LHCN-M2 (cell line): Measurements from ENCODE around the gene MRPL28. TPM values are rescaled to one million over a fixed set of nuclear protein-coding genes. Genes with fewer than 3 reads are reported as not detected.
"Not testable (repeated sequence)": the region's sequence is repeated elsewhere in the genome, so short reads cannot be mapped to it uniquely, and the experiment has no call there.

Experiments used
- DNase-seq: peaks from one replicate; pipeline ENCODE4 v3.0.0-alpha.2; 2012; ENCODE audit warnings: low read depth
- total RNA-seq: library from RNA; depleted of rRNA; stranded (reverse); fragments of >200 nt; gene quantifications from 2 replicates; pipeline ENCODE4 v1.2.3, GENCODE V29; 2014

Gene MRPL28
- total RNA-seq, 1 experiment from 2014 or later, result 156 TPM

- DNase-seq, result peak; percentile 88
Observed at GRCh38 chr16:391885-392335, 21.6 kb upstream of the MRPL28 start.

DNA sequence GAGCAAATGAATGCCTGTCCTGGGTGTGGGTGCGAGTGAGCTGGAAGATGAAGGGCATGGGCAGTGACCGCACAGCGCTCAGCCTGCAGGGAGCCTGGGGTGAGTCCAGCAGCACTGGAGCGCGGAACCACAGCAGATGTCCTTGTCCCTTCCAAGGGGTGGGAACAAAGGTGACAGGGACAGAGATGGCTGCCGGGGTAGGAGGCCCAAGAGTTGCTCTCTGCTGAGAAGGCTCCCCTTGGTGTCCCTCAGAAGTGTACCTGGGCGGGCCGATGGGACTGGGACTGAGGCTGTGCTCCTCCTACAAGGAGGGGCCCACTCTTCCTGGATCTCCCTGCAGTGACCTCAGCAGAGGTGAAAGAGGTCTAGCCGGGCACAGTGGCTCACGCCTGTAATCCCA is 19.0 kb upstream of the MRPL28 start:
- no peak for DNase-seq

- DNase-seq, result not testable (repeated sequence)
Observed at GRCh38 chr16:387761-388666, 17.7 kb upstream of the MRPL28 start.

DNA sequence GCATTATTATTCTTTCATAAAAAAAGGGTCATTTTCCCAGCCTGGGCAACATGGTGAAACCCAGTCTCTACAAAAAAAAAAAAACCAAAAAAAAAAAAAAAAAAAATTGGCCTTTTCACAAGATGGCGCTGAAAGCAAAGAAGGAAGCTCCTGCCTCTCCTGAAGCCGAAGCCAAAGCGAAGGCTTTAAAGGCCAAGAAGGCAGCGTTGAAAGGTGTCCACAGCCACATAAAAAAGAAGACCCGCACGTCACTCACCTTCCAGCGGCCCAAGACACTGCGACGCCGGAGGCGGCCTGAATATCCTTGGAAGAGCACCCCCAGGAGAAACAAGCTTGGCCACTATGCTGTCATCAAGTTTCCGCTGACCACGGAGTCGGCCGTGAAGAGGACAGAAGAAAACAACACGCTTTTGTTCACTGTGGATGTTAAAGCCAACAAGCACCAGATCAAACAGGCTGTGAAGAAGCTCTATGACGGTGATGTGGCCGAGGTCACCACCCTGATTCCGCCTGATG is 16.4 kb upstream of the MRPL28 start:
- no peak for DNase-seq

DNA sequence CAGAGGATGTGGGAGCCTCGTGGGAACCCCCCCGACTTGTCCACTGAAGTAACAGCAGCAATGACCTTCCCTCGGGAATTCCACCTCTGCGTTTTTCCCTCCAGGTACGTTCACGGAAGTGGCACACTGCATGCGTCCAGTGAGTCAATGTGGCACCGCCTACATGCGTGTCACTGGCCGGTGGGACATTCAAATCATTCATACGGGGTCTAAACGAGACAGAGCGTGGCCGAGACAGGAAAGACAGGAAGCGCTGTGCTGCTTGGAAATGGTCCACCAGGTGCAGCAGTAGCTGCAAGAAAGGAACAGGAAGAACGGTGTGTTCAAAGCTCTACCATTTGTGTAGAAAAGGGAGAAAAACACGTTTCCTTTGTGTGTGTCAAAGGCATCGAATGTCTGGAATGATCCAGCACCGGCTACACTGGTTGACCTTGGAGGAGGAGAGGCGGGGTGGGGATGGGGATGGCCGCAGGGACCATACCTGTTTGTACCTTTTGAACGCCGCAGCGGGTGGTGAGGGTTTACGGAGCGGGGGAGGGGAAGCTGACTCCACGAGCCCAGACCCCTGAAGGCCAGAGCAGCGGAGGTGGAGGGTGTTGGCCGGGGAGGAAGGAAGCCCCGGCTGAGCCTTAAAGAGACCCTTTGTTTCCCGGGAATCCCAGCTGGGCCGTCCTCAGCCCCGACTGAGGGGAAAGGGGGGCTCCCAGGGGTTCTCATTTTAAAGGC is 13.2 kb upstream of the MRPL28 start:
- no peak for DNase-seq

DNA sequence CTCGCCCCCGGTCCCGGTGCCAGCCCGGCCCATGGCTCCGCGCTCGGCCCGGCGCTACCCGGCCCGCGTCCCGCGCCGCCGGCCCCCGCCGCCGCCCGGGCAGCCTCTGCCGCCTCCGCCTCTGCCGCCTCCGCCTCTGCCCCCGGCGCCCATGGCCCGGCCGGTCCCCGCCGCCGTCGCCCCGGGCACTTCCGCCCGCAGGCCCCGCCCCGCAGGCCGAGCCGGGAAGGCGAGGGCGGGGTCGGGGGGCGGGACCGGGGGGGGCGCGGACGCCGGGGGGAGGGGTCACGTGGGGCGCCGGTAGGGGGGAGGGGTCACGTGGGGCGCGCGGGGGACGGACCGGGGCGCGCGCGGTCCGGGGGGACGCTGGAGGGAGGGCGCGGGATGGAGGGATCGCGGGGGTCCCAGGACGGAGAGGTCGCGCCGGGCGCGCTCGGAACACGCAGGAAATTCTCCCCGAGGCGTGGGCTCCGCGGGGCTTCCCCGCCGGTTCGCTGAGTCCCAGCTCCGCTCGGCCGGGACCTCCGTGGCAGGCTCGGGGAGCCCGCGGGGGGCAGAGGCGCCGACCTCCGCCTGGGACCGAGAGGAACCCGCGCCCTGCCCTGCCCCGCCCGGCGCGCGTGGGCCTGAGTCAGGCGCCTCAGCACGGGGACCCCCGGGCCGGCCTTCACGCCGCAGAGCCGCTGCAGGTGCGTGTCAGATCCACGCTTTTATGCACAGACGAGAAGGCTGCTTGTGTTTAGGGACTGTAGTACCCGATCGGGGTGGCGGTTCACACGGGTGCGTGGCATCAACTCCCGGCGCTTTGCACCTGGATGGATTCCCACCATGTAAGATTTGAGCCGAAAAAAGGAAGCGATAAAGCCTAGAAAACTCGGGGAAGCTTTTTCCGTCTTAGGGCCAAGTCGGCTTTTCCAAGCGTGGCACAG is 11.7 kb upstream of the MRPL28 start, which contains the start of gene PGAP6:
PGAP6 (minus strand) TSS at position 190 of the 929 bp plus-strand sequence; CDS start at position 33, 157 bp downstream.
- DNase-seq, result peak; percentile 39

DNA sequence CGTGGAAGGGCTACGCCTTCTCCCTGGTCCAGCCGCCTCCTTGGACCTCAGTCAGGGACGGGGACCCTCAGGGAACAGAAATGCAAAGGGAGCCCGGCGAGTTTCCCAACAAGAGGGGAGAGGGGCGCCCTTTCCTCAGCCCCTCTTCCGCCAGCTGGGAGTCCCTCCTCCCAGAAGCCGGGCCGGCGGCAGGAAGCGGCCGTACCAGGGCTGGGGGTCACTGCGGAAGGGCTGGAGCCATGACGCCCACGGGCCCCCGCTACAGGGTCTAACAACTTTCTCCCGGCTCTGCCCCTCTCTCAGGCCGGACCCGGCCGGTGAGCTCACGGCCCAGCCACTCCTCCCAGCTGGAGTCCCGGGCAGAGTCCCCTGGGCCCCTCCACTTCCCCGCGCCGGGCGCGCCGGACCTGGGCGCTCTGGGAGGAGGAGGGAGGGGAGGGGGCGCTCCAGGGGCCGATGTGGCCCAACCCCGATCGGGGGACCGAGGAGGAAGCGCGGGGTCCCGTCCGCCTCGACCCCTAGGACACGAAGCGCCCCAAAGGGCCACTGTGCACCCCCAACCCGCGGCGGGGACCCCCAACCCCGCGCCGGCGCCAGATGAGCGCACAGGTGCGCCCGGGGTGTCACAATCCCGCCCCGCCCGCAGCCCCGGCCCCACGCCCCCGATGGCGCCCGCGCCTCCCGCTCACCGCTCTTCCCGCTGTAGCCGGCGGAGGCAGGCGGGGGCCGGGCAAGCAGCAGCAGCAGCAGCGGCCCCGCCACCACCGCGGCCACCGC is 10.9 kb upstream of the MRPL28 start:
- no peak for DNase-seq

DNA sequence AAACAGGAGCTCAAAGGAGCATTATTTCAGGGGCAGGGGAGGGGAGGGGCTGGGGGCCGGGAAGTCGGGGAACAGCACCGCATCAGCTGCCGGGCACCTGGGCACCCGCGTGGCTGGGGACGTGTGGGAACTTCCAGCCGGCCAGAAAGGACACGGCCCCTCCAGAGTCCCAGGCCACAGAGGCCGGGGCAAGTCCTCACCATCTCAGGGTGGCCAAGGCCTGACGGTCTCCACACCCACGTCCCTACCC is 10.3 kb upstream of the MRPL28 start:
- DNase-seq, result no peak

GRCh38 chr16:379961-380761 is 9.8 kb upstream of the MRPL28 start:
- no peak for DNase-seq

DNA sequence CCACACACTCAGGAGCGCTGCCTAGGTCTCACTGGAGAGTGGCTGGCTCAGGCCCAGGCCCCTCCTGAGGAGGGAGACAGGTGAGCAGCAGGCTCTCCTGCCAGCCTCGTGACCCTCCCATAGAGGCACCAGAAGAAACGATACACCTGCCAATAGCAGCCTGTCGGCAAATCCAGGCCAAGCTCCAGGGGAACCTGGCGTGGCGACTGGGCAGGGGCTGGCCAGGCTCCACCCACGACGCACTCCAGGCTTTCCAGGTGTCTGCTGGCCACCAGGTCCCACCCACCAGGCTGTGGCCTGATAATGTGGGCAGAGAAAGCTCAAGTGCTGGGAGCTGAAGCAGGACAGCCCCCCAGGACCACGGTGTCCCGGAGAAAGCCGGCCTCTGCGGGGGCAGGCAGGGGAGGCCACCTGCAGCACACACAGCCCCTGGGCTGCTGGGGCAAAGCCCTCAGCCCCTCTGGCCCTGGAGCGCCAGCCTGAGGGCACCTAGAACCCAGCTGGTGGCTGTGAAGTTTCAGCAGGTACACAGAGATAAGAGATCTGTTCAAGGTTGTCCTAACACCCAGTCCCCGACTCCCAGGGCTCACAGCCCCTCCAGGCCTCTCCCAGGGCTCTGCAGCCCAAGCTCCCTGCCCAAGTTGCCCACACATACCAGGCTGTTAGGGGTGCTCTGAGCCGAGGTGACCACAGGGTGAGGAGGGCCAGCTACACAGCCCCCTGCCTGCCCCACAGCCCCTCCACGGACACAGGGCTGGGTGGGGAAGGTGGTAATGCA is 9.0 kb upstream of the MRPL28 start:
- no peak for DNase-seq

DNA sequence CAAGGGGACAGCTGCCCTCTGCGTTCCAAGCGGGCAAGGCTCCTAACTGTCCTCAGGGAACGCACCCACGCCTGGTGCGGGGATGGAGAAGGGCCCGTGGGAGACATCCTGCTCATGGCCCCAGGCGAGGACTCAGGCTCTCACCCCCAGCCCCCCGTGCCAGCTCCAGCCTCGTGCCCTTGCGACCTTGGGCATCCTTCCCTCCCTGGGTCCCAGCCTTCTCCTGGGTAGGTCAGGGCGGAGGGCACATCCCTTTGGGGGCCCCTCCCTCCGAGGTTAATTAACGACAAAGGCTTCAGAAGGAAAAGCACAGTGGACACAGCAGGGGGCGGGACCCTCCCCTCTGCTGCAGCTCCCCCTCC is 8.5 kb upstream of the MRPL28 start:
- no peak for DNase-seq

DNA sequence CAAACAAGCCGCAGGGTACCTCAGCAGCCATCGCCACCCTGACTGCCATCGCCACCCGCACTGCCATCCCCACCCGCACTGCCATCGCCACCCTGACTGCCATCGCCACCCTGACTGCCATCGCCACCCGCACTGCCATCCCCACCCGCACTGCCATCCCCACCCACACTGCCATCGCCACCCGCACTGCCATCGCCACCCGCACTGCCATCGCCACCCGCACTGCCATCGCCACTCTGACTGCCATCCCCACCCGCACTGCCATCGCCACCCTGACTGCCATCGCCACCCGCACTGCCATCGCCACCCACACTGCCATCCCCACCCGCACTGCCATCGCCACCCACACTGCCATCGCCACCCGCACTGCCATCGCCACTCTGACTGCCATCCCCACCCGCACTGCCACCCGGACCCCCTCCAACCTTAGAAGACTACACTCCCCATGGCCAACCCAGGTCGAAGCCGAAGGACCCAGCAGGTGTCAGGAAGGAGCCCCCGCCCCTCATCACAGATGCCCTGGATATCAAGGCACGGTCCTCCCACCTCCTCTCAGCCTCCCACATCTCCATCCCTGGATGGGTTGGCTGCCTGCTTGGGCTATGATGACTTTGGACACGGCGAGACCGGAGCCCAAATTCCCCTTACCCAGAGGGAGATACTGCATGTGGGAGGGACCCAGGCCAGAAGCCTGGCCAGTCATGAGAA is 7.9 kb upstream of the MRPL28 start:
- DNase-seq, result not testable (repeated sequence)

DNA sequence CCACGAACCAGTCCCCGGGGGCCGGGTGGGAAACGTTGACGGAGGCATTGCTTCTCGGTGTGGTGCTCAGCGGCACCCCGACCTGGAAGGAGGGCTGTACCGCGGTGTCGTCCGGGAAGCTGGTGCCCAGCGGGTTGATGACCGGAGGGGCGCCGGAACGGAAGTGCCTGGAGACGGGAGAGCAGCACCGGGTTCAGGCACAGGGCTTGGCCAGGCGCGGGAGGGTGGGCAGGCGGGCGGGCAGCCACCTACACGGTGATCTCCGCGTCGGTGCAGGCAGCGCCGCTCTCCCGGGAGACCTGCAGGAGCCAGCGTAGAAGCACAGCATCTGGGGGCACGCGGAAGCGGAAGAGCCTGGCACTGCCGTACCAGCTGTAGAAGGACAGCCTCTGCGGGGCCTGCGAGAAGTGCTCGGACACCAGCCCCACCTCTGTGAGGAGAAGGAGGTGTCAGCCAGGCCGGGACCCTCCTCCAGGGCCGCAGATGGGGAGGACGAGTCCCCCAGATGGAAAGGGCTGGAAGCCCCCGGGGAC is 7.1 kb upstream of the MRPL28 start:
- no peak for DNase-seq

DNA sequence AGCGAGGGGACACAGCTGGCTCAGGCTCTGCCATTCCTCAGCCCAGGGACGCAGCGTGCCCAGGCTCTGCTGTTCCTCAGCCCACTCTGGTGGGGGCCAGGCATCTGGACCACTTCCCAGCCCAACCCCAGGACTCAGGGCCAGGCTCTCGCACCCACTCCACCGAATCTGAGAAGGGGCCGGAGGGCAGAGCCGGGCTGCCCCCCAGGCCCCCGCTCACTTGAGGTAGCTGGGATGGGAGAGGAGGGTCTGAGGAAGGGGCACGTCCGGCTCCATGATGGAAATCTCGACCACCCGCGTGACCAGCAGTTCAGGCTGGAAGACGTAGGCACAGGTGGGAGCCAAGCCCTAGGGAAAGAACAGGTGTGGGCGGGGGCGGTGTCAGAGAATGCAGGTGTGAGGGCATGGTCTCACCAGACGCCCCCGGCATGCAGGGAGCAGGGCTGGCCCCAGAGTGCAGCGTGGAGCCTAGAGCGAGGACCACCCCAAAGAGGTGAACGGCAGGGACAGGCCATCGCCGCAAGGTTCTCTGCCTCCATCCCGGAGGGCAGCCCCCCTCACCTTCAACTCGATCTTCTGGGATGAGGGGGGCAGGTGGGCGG is 6.6 kb upstream of the MRPL28 start:
- no peak for DNase-seq

GRCh38 chr16:375927-376816 is 5.8 kb upstream of the MRPL28 start:
- no peak for DNase-seq

DNA sequence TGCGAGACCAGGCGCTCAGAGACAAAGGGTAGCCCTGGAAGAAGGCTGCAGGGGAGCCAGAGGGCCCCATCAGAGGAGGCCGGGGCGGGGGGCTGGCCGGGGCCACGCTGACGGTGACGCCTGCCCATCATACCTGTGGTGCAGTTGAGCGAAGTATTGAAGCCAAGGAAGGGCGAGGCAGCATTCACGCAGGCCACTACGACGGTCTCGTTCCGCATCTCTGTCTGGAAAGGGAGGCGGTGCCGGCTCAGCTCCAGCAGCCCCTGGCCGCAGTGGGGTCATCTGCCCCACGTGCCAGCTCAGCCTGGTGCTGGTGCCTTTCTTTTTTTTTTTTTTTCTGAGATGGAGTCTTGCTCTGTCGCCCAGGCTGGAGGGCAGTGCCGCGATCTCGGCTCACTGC is 4.9 kb upstream of the MRPL28 start:
- no peak for DNase-seq

DNA sequence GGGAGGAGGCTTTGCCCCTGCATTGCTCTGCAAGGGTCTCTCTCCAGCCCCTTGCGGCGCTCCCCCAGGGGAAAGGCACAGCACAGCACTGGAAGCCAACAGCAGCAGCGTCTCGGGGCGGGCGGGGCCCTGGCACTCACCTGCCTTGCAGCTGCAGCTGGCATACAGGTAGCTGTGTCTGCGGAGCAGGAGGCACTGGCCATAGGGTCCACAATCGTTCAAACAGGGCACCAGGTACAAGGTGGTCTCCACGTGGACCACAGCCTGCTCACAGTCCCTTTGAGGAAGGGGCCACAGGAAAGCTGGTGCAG is 4.2 kb upstream of the MRPL28 start:
- DNase-seq, result no peak
